H1 (cell line): Measurements from ENCODE around the gene TEN1.

Experiments
- CTCF ChIP-seq, 3 experiments: IDR thresholded peaks; 1 replicate in 2 of 3; 2 replicates in 1 of 3; pipeline versions ENCODE4 v1.5.1 to v1.6.1; 2011; ENCODE audit warnings: low read length in 3 of 3, mild to moderate bottlenecking in 3 of 3, inconsistent platforms in 2 of 3, low read depth in 1 of 3, moderate library complexity in 1 of 3; ENCODE audit not compliant: insufficient read depth in 1 of 3; ENCODE audit errors: control extremely low read depth in 1 of 3
- E2F6 ChIP-seq: IDR thresholded peaks from 2 replicates; pipeline ENCODE4 v1.6.1; 2012; ENCODE audit warnings: inconsistent platforms
- EGR1 ChIP-seq: IDR thresholded peaks from 2 replicates; pipeline ENCODE4 v1.6.1; 2011; ENCODE audit warnings: low read depth, low read length, borderline replicate concordance
- EP300 ChIP-seq, 2 experiments: IDR thresholded peaks; 1 replicate in 1 of 2; 2 replicates in 1 of 2; pipeline ENCODE4 v1.6.1; 2011 to 2012; ENCODE audit warnings: low read depth in 2 of 2, low read length in 2 of 2, mild to moderate bottlenecking in 2 of 2, borderline replicate concordance in 1 of 2, inconsistent platforms in 1 of 2, moderate library complexity in 1 of 2
- NRF1 ChIP-seq: IDR thresholded peaks from 2 replicates; pipeline ENCODE4 v1.6.1; 2011; ENCODE audit warnings: mild to moderate bottlenecking, low read depth, low read length, improper control_type of control experiment
- POLR2A ChIP-seq, 2 experiments: IDR thresholded peaks; 1 replicate in 1 of 2; 2 replicates in 1 of 2; pipeline ENCODE4 v1.6.1; 2011; ENCODE audit warnings: low read depth in 2 of 2, low read length in 2 of 2, mild to moderate bottlenecking in 2 of 2; ENCODE audit errors: control extremely low read depth in 1 of 2
- RXRA ChIP-seq: IDR thresholded peaks from 2 replicates; pipeline ENCODE4 v1.6.1; 2011; ENCODE audit warnings: low read depth, mild to moderate bottlenecking, low read length, moderate library complexity; ENCODE audit not compliant: insufficient read depth
- SP4 ChIP-seq: IDR thresholded peaks from 2 replicates; pipeline ENCODE4 v1.6.1; 2012; ENCODE audit warnings: low read length, inconsistent platforms

- no peak for TF ChIP-seq CTCF (IDR thresholded peaks at IDR 0.05; ENCODE audit: control extremely low read depth in 1 of 3, insufficient read depth in 1 of 3, low read depth in 1 of 3, low read length in 3 of 3)
- TF ChIP-seq POLR2A (IDR thresholded peaks at IDR 0.05; ENCODE audit: control extremely low read depth in 1 of 2, low read depth in 2 of 2, low read length in 2 of 2), result no peak
- no peak for TF ChIP-seq RXRA
- no peak for TF ChIP-seq NRF1
- no peak for TF ChIP-seq E2F6
- TF ChIP-seq SP4, result no peak
- no peak for TF ChIP-seq EGR1
- no peak for TF ChIP-seq EP300 (IDR thresholded peaks at IDR 0.05; ENCODE audit: borderline replicate concordance in 1 of 2, low read depth in 2 of 2, low read length in 2 of 2)
Measured at GRCh38 chr17:75981019-75981615, 2.1 kb downstream of the TEN1 start.
